ENCODE results near the gene C14orf132. TPM values are rescaled to one million over a fixed set of nuclear protein-coding genes. Genes with fewer than 3 reads are reported as not detected.

The C14orf132 gene
- total RNA-seq, 1 donor from 2014 or later: 4.7 TPM

GRCh38 chr14:96114002-96114401 lies 74.8 kb downstream of the C14orf132 start:
- ATAC-seq (no peak), DNase-seq (ENCODE audit: low spot score) (no peak)

GRCh38 chr14:96117101-96117897 lies 78.1 kb downstream of the C14orf132 start:
- ATAC-seq: no peak
- no peak for DNase-seq (ENCODE audit: low spot score)

DNA sequence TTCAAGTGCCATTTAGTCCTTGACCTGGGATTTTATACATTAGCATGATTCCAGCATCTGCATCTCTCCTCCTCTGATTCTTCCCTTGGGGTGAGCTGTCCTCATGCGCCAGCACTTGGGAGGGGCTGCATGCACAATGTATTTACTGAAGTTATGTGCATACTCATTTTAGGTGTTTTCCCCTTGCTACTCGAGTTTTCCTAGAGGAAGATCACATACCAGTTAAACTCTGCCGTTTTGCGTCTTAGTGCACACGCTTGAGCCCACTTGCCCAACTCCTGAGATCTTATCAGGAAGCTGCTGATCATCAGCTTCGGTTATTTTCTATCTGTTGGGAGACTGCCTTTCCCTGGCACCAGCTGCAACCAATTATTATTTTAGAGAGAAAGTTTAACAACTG lies 78.8 kb downstream of the C14orf132 start:
- DNase-seq (ENCODE audit: low spot score): no peak
- no peak for ATAC-seq

- no peak for DNase-seq (ENCODE audit: low spot score)
- ATAC-seq: no peak
Observed at GRCh38 chr14:96118391-96118790, 79.2 kb downstream of the C14orf132 start.

- ATAC-seq (no peak), DNase-seq (ENCODE audit: low spot score) (no peak)
Observed at GRCh38 chr14:96119947-96120346, 80.8 kb downstream of the C14orf132 start.

DNA sequence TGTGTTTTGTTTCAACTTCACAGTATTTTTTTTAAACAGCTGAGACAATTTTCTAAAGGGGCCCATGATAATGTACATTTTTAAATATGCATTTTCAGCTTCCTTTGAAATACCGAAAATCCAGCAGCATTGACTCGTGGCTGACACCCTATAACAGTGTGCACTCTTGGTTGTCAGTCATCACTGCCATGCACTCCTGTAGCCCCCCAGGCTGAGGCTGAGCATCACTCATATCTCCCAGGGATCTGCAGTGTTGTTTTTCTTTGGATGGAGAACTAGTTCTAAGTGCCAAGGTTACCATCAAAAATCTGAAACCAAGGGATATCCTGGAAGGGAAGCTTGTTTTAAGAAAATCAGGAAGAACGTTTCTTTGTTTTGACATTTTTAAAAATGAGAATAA lies 81.2 kb downstream of the C14orf132 start:
- DNase-seq (ENCODE audit: low spot score): no peak
- ATAC-seq: no peak

- DNase-seq (ENCODE audit: low spot score): no peak
- no peak for ATAC-seq
Observed at GRCh38 chr14:96120941-96121340, 81.8 kb downstream of the C14orf132 start.

DNA sequence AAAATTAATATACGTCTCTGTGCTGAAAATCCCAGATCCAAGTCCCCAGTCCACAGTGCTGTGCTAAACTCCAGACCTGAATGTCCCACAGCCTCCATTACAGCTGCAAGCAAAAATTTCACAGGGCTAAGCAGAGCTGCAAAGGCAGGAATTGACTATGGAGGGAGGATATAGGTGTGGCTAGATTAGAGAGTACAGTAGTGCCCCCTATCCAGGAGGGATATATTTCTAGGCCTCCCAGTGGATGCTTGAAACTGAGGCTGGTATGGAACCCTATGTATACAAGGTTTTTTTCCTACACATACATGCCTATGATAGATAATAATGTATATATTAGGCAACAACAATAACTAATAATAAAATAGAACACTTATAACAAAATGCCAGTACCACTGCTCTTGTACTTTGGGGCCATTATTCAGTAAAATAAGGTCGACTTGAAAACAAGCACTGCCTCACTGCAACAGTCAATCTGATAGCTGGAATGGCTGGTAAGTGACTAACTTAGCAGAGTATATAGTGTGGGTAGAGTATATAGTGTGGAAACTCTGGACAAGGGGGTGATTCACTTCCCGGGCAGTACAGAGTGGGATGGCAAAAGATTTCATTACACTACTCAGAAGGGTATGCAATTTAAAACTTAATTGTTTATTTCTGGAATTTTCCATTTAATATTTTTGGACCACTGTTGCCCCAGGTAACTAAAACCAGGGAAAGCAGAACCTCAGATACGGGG lies 82.7 kb downstream of the C14orf132 start:
- DNase-seq (ENCODE audit: low spot score): no peak
- ATAC-seq: no peak

- no peak for DNase-seq (ENCODE audit: low spot score)
- no peak for ATAC-seq
Observed at GRCh38 chr14:96122496-96122895, 83.3 kb downstream of the C14orf132 start.

- peak; percentile 48 for ATAC-seq
- no peak for DNase-seq (ENCODE audit: low spot score)
Observed at GRCh38 chr14:96125536-96125935, 86.4 kb downstream of the C14orf132 start.

GRCh38 chr14:96126339-96126782 lies 87.2 kb downstream of the C14orf132 start:
- no peak for ATAC-seq
- no peak for DNase-seq (ENCODE audit: low spot score)

DNA sequence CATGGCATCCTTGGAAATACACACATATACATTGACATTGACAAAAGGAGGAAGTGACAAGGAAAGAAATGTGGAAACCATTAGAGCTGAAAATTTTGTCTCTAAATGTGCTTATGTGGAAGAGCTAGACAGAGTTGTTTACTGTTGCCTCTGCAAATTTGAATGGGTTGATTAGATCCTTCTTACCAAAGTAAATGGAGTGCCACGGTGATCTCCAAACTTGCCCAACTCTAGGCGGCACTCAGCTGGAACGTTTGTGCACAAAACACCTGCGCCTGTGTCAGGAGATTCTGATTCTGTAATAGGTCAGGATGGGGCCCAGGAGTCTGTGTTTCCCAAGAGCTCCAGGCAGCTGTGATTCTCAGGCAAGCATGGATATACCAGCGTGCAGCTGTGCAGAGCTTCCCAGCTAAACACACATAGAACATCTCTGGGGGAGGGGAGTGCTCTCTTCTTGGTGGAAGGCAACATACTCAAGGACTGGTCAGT lies 87.7 kb downstream of the C14orf132 start:
- DNase-seq (ENCODE audit: low spot score): no peak
- ATAC-seq: no peak

- ATAC-seq (no peak), DNase-seq (ENCODE audit: low spot score) (no peak)
Observed at GRCh38 chr14:96129128-96129736, 90.1 kb downstream of the C14orf132 start.

GRCh38 chr14:96130391-96130790 lies 91.2 kb downstream of the C14orf132 start:
- DNase-seq (ENCODE audit: low spot score): no peak
- no peak for ATAC-seq

- DNase-seq (ENCODE audit: low spot score) (no peak), ATAC-seq (no peak)
Observed at GRCh38 chr14:96130854-96131253, 91.7 kb downstream of the C14orf132 start.

DNA sequence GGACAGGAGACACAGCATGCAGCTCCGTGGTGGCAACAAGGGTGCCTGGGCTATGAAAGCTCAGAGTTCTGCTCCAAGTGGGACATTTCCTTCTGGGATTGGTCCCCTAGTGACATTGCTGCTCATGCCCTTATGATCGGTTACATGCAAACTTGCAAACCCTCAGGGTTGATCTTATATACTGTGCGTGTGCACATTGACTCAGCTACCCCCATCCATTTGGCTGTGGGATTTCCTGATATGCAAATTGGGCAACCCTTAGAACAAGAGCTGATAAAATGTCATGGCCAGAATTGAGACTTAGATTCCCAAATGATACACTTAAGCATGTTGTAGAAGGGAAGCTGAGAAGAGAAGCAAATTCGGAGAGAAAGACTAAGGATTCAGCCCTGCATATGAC lies 92.7 kb downstream of the C14orf132 start:
- ATAC-seq (no peak), DNase-seq (ENCODE audit: low spot score) (no peak)

GRCh38 chr14:96134508-96134907 lies 95.3 kb downstream of the C14orf132 start:
- ATAC-seq: no peak
- DNase-seq (ENCODE audit: low spot score): no peak

- no peak for ATAC-seq
- no peak for DNase-seq (ENCODE audit: low spot score)
Observed at GRCh38 chr14:96135285-96135684, 96.1 kb downstream of the C14orf132 start.

GRCh38 chr14:96136371-96137005 lies 97.3 kb downstream of the C14orf132 start:
- ATAC-seq (no peak), DNase-seq (ENCODE audit: low spot score) (no peak)

DNA sequence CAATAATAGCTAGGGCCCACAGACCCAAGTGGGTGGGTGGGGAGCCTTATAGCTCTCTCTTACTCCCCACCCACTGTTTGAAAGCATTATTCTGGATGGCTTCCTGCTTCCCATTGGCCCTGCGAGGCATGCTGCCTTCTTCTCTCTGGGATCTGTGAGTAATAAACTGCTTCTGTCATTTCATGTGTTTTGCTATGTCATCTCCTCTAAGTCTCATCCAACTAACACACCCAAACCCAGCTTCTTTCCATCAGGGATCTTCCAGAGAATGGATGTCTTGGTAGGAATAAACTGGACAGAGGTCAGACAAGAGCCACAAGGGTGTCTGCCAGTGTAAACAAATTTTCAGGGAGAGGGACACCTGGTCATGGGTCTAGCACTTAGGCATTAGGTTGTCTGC lies 99.1 kb downstream of the C14orf132 start:
- DNase-seq (ENCODE audit: low spot score) (no peak), ATAC-seq (no peak)

GRCh38 chr14:96139169-96139568 lies 100.0 kb downstream of the C14orf132 start:
- DNase-seq (ENCODE audit: low spot score) (no peak), ATAC-seq (no peak)
